HEK293 (cell line): Measurements from ENCODE around the gene TP53I3.
A peak's percentile ranks its signal among the peaks of the same experiment; 100 is the strongest.

ENCODE experiments used
- KLF17 ChIP-seq: fragments of 450-650 bp; formaldehyde crosslinking; IDR thresholded peaks from 2 replicates; pipeline ENCODE4 v1.5.1; 2016; ENCODE audit warnings: missing biosample characterization, missing genetic modification characterization
- OVOL3 ChIP-seq: fragments of 450-650 bp; formaldehyde crosslinking; IDR thresholded peaks from 2 replicates; pipeline ENCODE4 v1.5.1; 2016; ENCODE audit warnings: missing biosample characterization, missing genetic modification characterization
- PBX3 ChIP-seq: sonication (generic); formaldehyde crosslinking; IDR thresholded peaks from 2 replicates; pipeline ENCODE4 v1.8.1; 2022; ENCODE audit warnings: mild to moderate bottlenecking, moderate library complexity, missing genetic modification reagents
- REST ChIP-seq: fragments of 450-650 bp; formaldehyde crosslinking; IDR thresholded peaks from 2 replicates; pipeline ENCODE4 v1.5.1; 2016; ENCODE audit warnings: missing biosample characterization, missing genetic modification characterization
- ZBTB1 ChIP-seq: fragments of 450-650 bp; formaldehyde crosslinking; IDR thresholded peaks from 2 replicates; pipeline ENCODE4 v1.5.1; 2016; ENCODE audit warnings: missing biosample characterization, missing genetic modification characterization
- ZBTB11 ChIP-seq: fragments of 450-650 bp; formaldehyde crosslinking; conservative IDR thresholded peaks from 2 replicates; pipeline ENCODE4 v1.5.1; 2016; ENCODE audit warnings: low read depth, missing biosample characterization, missing genetic modification characterization
- ZBTB17 ChIP-seq: fragments of 450-650 bp; formaldehyde crosslinking; IDR thresholded peaks from 2 replicates; pipeline ENCODE4 v1.5.1; 2016; ENCODE audit warnings: missing biosample characterization, missing genetic modification characterization
- ZBTB48 ChIP-seq: fragments of 450-650 bp; formaldehyde crosslinking; IDR thresholded peaks from 2 replicates; pipeline ENCODE4 v1.5.1; 2016; ENCODE audit warnings: missing biosample characterization, missing genetic modification characterization
- ZFP3 ChIP-seq: fragments of 450-650 bp; formaldehyde crosslinking; IDR thresholded peaks from 2 replicates; pipeline ENCODE4 v1.5.1; 2016; ENCODE audit warnings: low read depth, missing biosample characterization, missing genetic modification characterization
- ZNF121 ChIP-seq: fragments of 450-650 bp; formaldehyde crosslinking; IDR thresholded peaks from 2 replicates; pipeline ENCODE4 v1.5.1; 2016; ENCODE audit warnings: missing biosample characterization, missing genetic modification characterization
- ZNF19 ChIP-seq: fragments of 450-650 bp; formaldehyde crosslinking; IDR thresholded peaks from 2 replicates; pipeline ENCODE4; 2016; ENCODE audit warnings: missing biosample characterization, missing genetic modification characterization, low read depth
- ZNF223 ChIP-seq: fragments of 450-650 bp; formaldehyde crosslinking; IDR thresholded peaks from 2 replicates; pipeline ENCODE4 v1.5.1; 2016; ENCODE audit warnings: missing biosample characterization, missing genetic modification characterization
- ZNF266 ChIP-seq: fragments of 450-650 bp; formaldehyde crosslinking; IDR thresholded peaks from 2 replicates; pipeline ENCODE4 v1.5.1; 2016; ENCODE audit warnings: missing biosample characterization, missing genetic modification characterization, low read depth
- ZNF366 ChIP-seq: fragments of 450-650 bp; formaldehyde crosslinking; conservative IDR thresholded peaks from 2 replicates; pipeline ENCODE4 v1.5.1; 2016; ENCODE audit warnings: missing biosample characterization, missing genetic modification characterization
- ZNF423 ChIP-seq: fragments of 450-650 bp; formaldehyde crosslinking; IDR thresholded peaks from 2 replicates; pipeline ENCODE4 v1.5.1; 2016; ENCODE audit warnings: missing biosample characterization, missing genetic modification characterization
- ZNF510 ChIP-seq: fragments of 450-650 bp; formaldehyde crosslinking; IDR thresholded peaks from 2 replicates; pipeline ENCODE4 v1.5.1; 2018; ENCODE audit warnings: mild to moderate bottlenecking, missing genetic modification characterization, missing biosample characterization; ENCODE audit not compliant: insufficient replicate concordance
- ZNF521 ChIP-seq: fragments of 450-650 bp; formaldehyde crosslinking; IDR thresholded peaks from 2 replicates; pipeline ENCODE4 v1.5.1; 2017; ENCODE audit warnings: missing biosample characterization, mild to moderate bottlenecking, missing genetic modification characterization
- ZNF555 ChIP-seq: fragments of 450-650 bp; formaldehyde crosslinking; conservative IDR thresholded peaks from 2 replicates; pipeline ENCODE4 v1.5.1; 2017; ENCODE audit warnings: missing biosample characterization, mild to moderate bottlenecking, missing genetic modification characterization, inconsistent platforms
- ZNF580 ChIP-seq: fragments of 450-650 bp; formaldehyde crosslinking; IDR thresholded peaks from 2 replicates; pipeline ENCODE4 v1.5.1; 2016; ENCODE audit warnings: missing biosample characterization, missing genetic modification characterization
- ZNF600 ChIP-seq: fragments of 450-650 bp; formaldehyde crosslinking; IDR thresholded peaks from 2 replicates; pipeline ENCODE4 v1.5.1; 2016; ENCODE audit warnings: missing biosample characterization, missing genetic modification characterization
- ZNF664 ChIP-seq: fragments of 450-650 bp; formaldehyde crosslinking; IDR thresholded peaks from 2 replicates; pipeline ENCODE4 v1.5.1; 2016; ENCODE audit warnings: missing biosample characterization, missing genetic modification characterization
- ZNF843 ChIP-seq: fragments of 450-650 bp; formaldehyde crosslinking; IDR thresholded peaks from 2 replicates; pipeline ENCODE4 v1.5.1; 2016; ENCODE audit warnings: missing biosample characterization, missing genetic modification characterization

Gene TP53I3

GRCh38 chr2:24123922-24124580, 39.4 kb upstream of the TP53I3 start (continued):
- TF ChIP-seq KLF17 (no peak), ZBTB17 (tag by site-specific recombination) (peak; percentile 50; the same call in 1 of the 2 replicates), ZFP3 (tag by site-specific recombination) (no peak), ZNF19 (tag by site-specific recombination) (no peak), REST (tag by site-specific recombination) (no peak), ZBTB1 (tag by site-specific recombination) (no peak), ZNF555 (tag by site-specific recombination) (no peak), ZNF366 (tag by site-specific recombination) (0 out of 2 replicates have a peak, but pooled peaks have one; percentile 22), ZNF600 (peak; percentile 28; the same call in 1 of the 2 replicates), ZNF423 (no peak), ZBTB48 (tag by site-specific recombination) (no peak), OVOL3 (tag by site-specific recombination) (no peak), ZNF121 (no peak), ZNF521 (tag by site-specific recombination) (no peak), ZNF843 (tag by site-specific recombination) (no peak), ZBTB11 (tag by site-specific recombination) (no peak), PBX3 (CRISPR knock-in tag) (no peak), ZNF266 (no peak), ZNF580 (tag by site-specific recombination) (no peak), ZNF223 (tag by site-specific recombination) (no peak), ZNF510 (tag by site-specific recombination) (no peak), ZNF664 (tag by site-specific recombination) (no peak)
